ENCODE results near the gene GRM1. TPM values are rescaled to one million over a fixed set of nuclear protein-coding genes. Genes with fewer than 3 reads are reported as not detected.
"Not testable (repeated sequence)": the region's sequence is repeated elsewhere in the genome, so short reads cannot be mapped to it uniquely, and the experiment has no call there.

Gene GRM1
- total and polyA plus RNA-seq, 2 experiments from 2014 or later: 0.29 to 0.63 TPM

- not testable (repeated sequence) for H3K27ac Mint-ChIP-seq; H3K79me2 ChIP-seq (replicated peaks; ENCODE audit: insufficient read depth); DNase-seq (ENCODE audit: low spot score); ATAC-seq; H3K36me3 ChIP-seq (ENCODE audit: insufficient read depth); H4K20me1 ChIP-seq (replicated peaks; ENCODE audit: insufficient read depth); H3F3A ChIP-seq (replicated peaks; ENCODE audit: low read depth); H3K4me1 ChIP-seq (ENCODE audit: insufficient read depth); H3K27me3 ChIP-seq (ENCODE audit: insufficient read depth); H3K9me2 ChIP-seq (ENCODE audit: insufficient read depth); H3K27ac ChIP-seq (ENCODE audit: low read depth); H3K36me3 Mint-ChIP-seq (ENCODE audit: low read depth); H3K9me3 Mint-ChIP-seq; H3K4me3 ChIP-seq; H2AFZ ChIP-seq; H3K27me3 Mint-ChIP-seq (ENCODE audit: insufficient read depth, low read depth, poor library complexity); H3K4me2 ChIP-seq; H3K4me3 Mint-ChIP-seq
- H3K4me1 Mint-ChIP-seq: peaks cover 11% of the 10 kb centered on the region; the same call in 2 of the 3 replicates
Measured at GRCh38 chr6:146271163-146271562, 242.3 kb downstream of the GRM1 start.

GRCh38 chr6:146273490-146273889, 244.6 kb downstream of the GRM1 start:
- no peaks in the 10 kb centered on the region for H4K20me1 ChIP-seq (replicated peaks; ENCODE audit: insufficient read depth)
- Mint-ChIP-seq H3K27me3 (ENCODE audit: insufficient read depth, low read depth, poor library complexity) (no peaks in the 10 kb centered on the region), H3K36me3 (ENCODE audit: low read depth) (no peaks in the 10 kb centered on the region), H3K9me3 (no peaks in the 10 kb centered on the region), H3K4me1 (peaks cover 15% of the 10 kb centered on the region; the same call in 2 of the 3 replicates), H3K4me3 (no peak overlapping the region), H3K27ac (no peak overlapping the region)
- H3F3A ChIP-seq (replicated peaks; ENCODE audit: low read depth): no peaks in the 10 kb centered on the region
- peaks cover 5% of the 10 kb centered on the region; the same call in 1 of the 2 replicates for H3K9me2 ChIP-seq (ENCODE audit: insufficient read depth)
- no peaks in the 10 kb centered on the region for H3K36me3 ChIP-seq (ENCODE audit: insufficient read depth)
- H3K4me3 ChIP-seq: no peak overlapping the region
- no peaks in the 10 kb centered on the region; the same call in 1 of the 2 replicates for H3K4me1 ChIP-seq (ENCODE audit: insufficient read depth)
- no peak for TF ChIP-seq EZH2 (IDR thresholded peaks at IDR 0.05; ENCODE audit: low read depth, unreplicated experiment)
- no peak for TF ChIP-seq REST (IDR thresholded peaks at IDR 0.05; ENCODE audit: unreplicated experiment)
- no peak for TF ChIP-seq ETS1 (IDR thresholded peaks at IDR 0.05)
- H3K27me3 ChIP-seq (ENCODE audit: insufficient read depth): no peaks in the 10 kb centered on the region
- DNase-seq (ENCODE audit: low spot score) (no peak), ATAC-seq (no peak)
- H3K79me2 ChIP-seq (replicated peaks; ENCODE audit: insufficient read depth): no peaks in the 10 kb centered on the region
- no peak overlapping the region for H2AFZ ChIP-seq
- no peak overlapping the region for H3K4me2 ChIP-seq
- H3K27ac ChIP-seq (ENCODE audit: low read depth): no peak overlapping the region

- Histone ChIP-seq H3K36me3 (ENCODE audit: insufficient read depth) (no peaks in the 10 kb centered on the region), H3K9me2 (ENCODE audit: insufficient read depth) (no peaks in the 10 kb centered on the region), H3K4me1 (ENCODE audit: insufficient read depth) (peaks cover 3% of the 10 kb centered on the region; the same call in 1 of the 2 replicates), H3K4me2 (no peak overlapping the region), H2AFZ (0 out of 2 replicates have a peak overlapping the region, but pooled peaks have one; percentile 39), H3K27me3 (ENCODE audit: insufficient read depth) (no peaks in the 10 kb centered on the region), H3K27ac (ENCODE audit: low read depth) (no peak overlapping the region), H4K20me1 (replicated peaks; ENCODE audit: insufficient read depth) (no peaks in the 10 kb centered on the region), H3K4me3 (no peak overlapping the region), H3K79me2 (replicated peaks; ENCODE audit: insufficient read depth) (no peaks in the 10 kb centered on the region), H3F3A (replicated peaks; ENCODE audit: low read depth) (no peaks in the 10 kb centered on the region)
- ATAC-seq (peak; percentile 79), DNase-seq (ENCODE audit: low spot score) (peak; percentile 21)
- no peaks in the 10 kb centered on the region for H3K36me3 Mint-ChIP-seq (ENCODE audit: low read depth)
- H3K4me1 Mint-ChIP-seq: peaks cover 7% of the 10 kb centered on the region; the same call in 2 of the 3 replicates
- no peaks in the 10 kb centered on the region for H3K9me3 Mint-ChIP-seq
- no peaks in the 10 kb centered on the region for H3K27me3 Mint-ChIP-seq (ENCODE audit: insufficient read depth, low read depth, poor library complexity)
- H3K27ac Mint-ChIP-seq: no peak overlapping the region
- no peak overlapping the region for H3K4me3 Mint-ChIP-seq
- TF ChIP-seq REST (IDR thresholded peaks at IDR 0.05; ENCODE audit: unreplicated experiment) (no peak), NANOG (IDR thresholded peaks at IDR 0.05; ENCODE audit: borderline replicate concordance) (no peak), POLR2AphosphoS5 (IDR thresholded peaks at IDR 0.05; ENCODE audit: low read depth) (no peak), JUNB (IDR thresholded peaks at IDR 0.05; ENCODE audit: unreplicated experiment) (no peak), EZH2 (IDR thresholded peaks at IDR 0.05; ENCODE audit: low read depth, unreplicated experiment) (no peak)
Measured at GRCh38 chr6:146277142-146277541, 248.3 kb downstream of the GRM1 start.
